HK-2 (cell line): ENCODE results near the gene CLEC4A.
"Not testable (repeated sequence)": the region's sequence is repeated elsewhere in the genome, so short reads cannot be mapped to it uniquely, and the experiment has no call there.

ENCODE experiments used
- DNase-seq: peaks from one replicate; pipeline ENCODE4 v3.0.0-alpha.2; 2018; ENCODE audit not compliant: unreplicated experiment

Gene CLEC4A

DNA sequence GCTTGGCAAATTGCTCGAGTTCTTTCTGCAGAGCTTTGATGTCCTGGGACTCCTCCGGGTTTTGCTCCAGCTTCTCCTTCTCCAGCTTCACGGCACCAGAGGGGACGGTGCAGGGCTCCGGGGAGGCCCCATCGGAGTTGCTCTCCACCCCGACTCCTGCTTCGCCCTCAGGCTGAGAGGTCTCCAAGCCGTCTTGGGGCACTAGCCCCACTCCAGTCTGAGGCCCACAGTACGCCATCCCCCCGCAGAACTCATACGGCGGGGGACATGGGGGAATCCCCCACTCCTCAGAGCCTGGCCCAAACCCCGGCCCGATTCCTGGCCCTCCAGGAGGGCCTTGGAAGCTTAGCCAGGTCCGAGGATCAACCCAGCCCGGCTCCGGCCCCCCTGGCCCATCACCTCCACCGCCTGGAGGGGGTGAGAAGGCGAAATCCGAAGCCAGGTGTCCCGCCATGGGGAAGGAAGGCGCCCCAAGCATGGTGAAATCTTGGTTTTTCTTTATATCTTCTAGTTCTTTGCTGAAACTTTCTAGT is 11.0 kb downstream of the CLEC4A start:
- DNase-seq = not testable (repeated sequence)

DNA sequence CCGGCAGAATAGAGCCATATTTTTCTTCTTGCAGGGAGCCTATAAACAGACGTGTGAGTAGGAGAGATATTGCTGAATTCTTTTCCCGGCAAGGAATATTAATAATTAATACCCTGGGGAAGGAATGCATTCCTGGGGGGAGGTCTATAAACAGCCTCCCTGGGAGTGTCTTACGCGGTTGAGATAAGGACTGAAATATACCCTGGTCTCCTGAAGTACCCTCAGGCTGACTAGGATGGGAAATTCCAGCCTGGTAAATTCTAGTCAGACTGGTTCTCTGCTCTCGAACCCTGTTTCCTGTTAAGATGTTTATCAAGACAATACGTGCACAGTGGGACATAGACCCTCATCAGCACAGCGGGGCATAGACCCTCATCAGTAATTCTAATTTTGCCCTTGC is 18.2 kb downstream of the CLEC4A start:
- DNase-seq = not testable (repeated sequence)

DNA sequence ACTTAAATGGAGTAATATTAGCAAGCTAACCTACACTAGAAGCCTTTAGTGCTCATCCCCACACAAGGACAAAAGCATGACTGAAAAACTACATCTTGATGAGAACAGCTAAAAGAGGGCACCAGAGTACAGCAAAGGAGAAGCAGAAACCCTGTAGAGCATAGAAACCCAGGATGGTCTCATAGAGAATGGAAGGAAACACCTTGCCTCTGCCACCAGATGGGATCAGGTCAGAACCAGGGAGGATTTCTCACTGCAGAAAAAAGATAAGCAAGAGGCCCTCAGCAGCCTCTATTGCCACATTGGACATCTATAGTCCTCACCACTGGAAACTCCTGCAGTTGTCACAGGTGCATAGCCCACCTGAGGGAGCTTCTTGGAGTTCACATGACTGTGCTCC is 19.8 kb downstream of the CLEC4A start:
- DNase-seq = no peak

DNA sequence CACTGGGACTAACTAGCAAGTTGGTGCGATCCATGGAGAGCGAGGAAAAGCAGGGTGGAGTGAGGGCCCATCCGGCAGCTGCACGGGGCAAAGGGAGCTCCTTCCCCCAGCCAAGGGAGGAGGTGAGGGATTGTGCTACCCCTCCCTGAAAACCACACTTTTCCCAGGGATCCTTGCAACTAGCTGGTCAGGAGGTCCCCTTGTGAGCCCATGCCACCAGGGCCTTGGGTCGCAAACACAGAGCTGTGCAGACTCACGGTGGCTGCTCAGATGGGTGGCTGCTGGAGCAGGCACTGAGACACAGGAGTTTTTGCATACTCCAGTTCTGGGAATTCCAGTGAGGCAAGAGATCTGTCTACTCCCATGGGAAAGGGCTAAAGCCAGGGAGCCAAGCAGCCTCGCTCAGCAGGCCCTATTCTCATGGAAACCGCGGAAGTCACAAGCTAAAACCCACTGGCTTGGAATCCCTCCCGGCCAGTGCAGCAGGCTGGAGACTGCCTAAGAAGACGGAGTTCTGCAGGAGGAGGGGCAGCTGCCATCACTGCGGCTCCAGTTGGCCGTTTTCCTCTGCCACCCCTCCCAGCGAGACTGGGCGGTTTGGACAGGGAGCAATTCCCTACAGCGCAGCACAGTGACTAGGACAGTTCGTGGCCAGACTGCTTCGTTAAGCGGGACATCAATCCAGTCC is 22.5 kb downstream of the CLEC4A start:
- DNase-seq = no peak

DNA sequence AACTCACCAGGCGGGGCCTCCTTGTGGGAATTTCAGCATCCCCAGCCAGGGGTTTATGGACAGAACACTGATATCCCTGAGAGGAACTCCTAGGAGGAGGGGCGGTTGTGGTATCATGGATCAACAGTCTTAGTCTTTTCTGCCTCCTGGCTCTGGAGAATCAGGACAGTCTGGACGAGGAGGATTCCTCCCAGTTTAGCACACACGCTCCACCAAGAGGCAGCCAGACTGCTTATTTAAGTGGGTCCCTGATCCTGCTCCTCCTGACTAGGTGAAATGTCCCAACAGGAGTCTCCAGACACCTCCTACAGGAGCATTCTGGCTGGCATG is 23.0 kb downstream of the CLEC4A start:
- no peak for DNase-seq

- DNase-seq = no peak
Observed at GRCh38 chr12:8154526-8154925, 31.1 kb downstream of the CLEC4A start.

DNA sequence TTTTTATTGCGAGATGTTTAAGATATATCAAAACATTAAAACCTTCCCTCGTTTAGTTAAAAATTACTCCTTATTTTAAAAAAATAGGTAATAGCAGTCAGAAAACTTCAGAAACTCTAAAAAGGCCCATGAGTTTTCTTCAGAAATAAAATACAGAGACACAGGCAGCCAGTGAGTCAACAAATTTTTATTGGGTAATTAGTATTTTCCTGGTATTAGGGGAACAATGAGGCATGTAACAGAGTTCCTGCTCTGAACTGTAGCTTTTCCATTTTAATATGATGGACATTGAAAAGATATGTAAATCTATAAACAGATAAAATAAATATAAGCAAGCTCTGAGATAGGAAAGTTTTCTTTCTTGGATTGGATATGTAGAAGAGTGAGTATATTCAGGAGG is 33.0 kb downstream of the CLEC4A start:
- no peak for DNase-seq

GRCh38 chr12:8156845-8157244 is 33.4 kb downstream of the CLEC4A start, which contains the start of gene ZNF705A:
TSS of gene ZNF705A (plus strand) at chr12:8157015. CDS start at chr12:8172626, 15,611 bp downstream.
- DNase-seq = no peak

- peak; percentile 13 for DNase-seq
Observed at GRCh38 chr12:8157484-8158198, 34.2 kb downstream of the CLEC4A start.

DNA sequence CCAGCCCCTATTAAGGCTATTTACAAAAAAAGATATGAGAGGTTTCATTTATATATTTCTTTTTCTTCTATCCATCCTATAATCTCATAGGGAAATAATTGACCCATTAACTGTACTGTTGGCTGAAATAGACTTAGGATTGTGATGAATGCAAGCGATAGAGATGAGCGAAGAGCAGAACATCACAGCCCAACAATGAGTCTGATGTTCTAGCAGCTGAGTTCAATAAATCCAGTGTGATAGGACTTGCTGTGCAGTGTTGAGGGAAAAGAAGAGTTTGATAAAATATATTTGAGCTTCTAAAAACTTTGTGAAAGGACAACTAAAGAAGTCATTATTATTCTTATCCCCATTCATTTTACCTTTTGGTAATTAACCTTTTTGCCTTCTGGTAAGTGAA is 49.5 kb downstream of the CLEC4A start:
- DNase-seq = not testable (repeated sequence)

GRCh38 chr12:8179989-8180585 is 56.7 kb downstream of the CLEC4A start:
- peak; percentile 71 for DNase-seq

- not testable (repeated sequence) for DNase-seq
Observed at GRCh38 chr12:8181271-8181670, 57.9 kb downstream of the CLEC4A start.

DNA sequence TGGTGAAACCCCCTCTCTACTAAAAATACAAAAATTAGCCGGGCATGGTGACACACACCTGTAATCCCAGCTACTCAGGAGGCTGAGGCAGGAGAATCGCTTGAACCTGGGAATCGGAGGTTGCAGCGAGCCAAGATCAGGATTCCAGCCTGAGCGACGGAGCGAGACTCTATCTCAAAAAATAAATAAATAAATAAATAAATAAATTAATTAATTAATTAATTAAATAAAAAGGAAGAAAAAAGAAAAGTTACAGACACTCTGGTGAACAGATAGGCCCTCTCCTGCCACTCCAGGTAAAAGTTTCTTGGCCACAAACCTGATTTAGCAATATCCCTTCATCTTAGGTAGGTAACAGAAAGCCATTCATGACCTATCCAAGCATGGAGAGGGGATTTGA is 59.5 kb downstream of the CLEC4A start:
- DNase-seq = not testable (repeated sequence)

GRCh38 chr12:8183346-8183745 is 59.9 kb downstream of the CLEC4A start:
- not testable (repeated sequence) for DNase-seq

DNA sequence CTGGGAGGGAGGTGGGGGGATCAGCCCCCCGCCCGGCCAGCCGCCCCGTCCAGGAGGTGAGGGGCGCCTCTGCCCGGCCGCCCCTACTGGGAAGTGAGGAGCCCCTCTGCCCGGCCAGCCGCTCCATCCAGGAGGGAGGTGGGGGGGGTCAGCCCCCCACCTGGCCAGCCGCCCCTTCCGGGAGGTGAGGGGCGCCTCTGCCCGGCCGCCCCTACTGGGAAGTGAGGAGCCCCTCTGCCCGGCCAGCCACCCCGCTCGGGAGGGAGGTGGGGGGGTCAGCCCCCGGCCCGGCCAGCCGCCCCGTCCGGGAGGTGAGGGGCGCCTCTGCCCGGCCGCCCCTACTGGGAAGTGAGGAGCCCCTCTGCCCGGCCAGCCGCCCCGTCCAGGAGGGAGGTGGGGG is 60.8 kb downstream of the CLEC4A start:
- not testable (repeated sequence) for DNase-seq

GRCh38 chr12:8188088-8188487 is 64.7 kb downstream of the CLEC4A start:
- DNase-seq = not testable (repeated sequence)
